MM.1S (cell line): ENCODE results near the gene PRRX2.

Experiments
- EZH2 ChIP-seq: fragments of 300-600 bp; sonication (generic); optimal IDR thresholded peaks from 2 replicates; pipeline ENCODE3; 2017; ENCODE audit warnings: low read depth, mild to moderate bottlenecking, antibody characterized with exemption, low read length, mixed read lengths
- TF ChIP-seq, protein P1 (sequence below): fragments of 300-600 bp; sonication (generic); IDR thresholded peaks from 2 replicates; pipeline ENCODE4 v1.5.1; 2016; ENCODE audit warnings: antibody characterized with exemption, low read length, mixed read lengths

DNA sequence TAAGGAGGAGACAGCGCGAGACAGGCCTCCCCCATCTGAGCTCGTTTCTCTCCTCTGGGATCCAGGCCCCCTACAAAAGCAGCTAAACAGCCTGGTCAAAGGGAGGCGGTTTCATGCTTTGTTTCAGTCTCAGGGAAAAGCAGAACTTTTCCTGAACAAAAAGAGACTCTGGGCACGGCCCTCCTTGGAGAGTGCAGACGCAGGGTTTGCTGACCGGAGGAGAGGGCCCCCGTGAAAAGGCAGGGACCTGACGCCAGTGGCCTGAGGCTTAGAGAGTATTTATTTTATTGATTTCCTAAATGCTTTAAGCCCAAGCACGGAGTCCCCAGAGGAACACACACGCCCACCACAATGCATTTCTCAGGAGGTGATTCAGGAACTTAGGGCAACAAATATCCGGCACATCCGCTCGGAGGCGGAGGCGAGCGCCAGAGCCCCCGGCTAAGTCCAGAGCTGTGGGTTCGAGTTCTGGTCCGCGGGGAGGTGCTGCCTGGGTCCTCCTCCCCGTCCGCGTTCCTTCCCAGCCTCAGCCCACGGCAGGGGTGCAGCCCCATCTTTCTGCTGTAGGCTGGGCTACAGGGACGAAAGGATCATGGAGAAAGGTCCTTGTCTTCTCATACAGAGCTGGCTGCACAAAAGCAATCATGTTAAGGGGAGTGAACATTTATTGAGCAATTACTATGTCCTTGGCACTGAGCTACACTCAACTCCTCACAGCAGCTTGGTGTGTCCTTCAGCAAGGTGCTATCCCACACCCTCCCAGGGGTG lies 47.4 kb downstream of the PRRX2 start:
- TF ChIP-seq, protein P1, sequence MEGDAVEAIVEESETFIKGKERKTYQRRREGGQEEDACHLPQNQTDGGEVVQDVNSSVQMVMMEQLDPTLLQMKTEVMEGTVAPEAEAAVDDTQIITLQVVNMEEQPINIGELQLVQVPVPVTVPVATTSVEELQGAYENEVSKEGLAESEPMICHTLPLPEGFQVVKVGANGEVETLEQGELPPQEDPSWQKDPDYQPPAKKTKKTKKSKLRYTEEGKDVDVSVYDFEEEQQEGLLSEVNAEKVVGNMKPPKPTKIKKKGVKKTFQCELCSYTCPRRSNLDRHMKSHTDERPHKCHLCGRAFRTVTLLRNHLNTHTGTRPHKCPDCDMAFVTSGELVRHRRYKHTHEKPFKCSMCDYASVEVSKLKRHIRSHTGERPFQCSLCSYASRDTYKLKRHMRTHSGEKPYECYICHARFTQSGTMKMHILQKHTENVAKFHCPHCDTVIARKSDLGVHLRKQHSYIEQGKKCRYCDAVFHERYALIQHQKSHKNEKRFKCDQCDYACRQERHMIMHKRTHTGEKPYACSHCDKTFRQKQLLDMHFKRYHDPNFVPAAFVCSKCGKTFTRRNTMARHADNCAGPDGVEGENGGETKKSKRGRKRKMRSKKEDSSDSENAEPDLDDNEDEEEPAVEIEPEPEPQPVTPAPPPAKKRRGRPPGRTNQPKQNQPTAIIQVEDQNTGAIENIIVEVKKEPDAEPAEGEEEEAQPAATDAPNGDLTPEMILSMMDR: no peak
- no peak for TF ChIP-seq EZH2
